Adrenal gland (tissue), 12 donors: Measurements from ENCODE around the gene KCNK10. TPM values are rescaled to one million over a fixed set of nuclear protein-coding genes. Genes with fewer than 3 reads are reported as not detected.

ENCODE experiments used
- DNase-seq, 7 donors: peaks; one replicate each; pipeline ENCODE4 v3.0.0-alpha.2; 2019 to 2020
- H3K27ac ChIP-seq, 5 donors: fragments of 200-600 bp; sonication (generic) in 4 of 5; 1 replicate in 3 of 5; 2 replicates in 2 of 5; pipeline versions ENCODE4 v1.5.1 to v1.8.0; 2016 to 2020; ENCODE audit warnings: mild to moderate bottlenecking in 1 of 5
- H3K27me3 ChIP-seq: fragments of 200-600 bp; 2 replicates; pipeline ENCODE4 v1.8.0; 2021
- H3K36me3 ChIP-seq, 2 donors: fragments of 200-600 bp; replicated peaks in 1 of 2; 1 replicate in 1 of 2; 2 replicates in 1 of 2; pipeline versions ENCODE4 v1.5.1 to v1.8.0; 2018 to 2022
- H3K4me1 ChIP-seq, 2 donors: fragments of 200-600 bp; replicated peaks in 1 of 2; 1 replicate in 1 of 2; 2 replicates in 1 of 2; pipeline versions ENCODE4 v1.5.1 to v1.8.0; 2018 to 2021
- H3K4me3 ChIP-seq, 4 donors: fragments of 200-600 bp; sonication (generic) in 3 of 4; one replicate each; pipeline ENCODE4 v1.5.1; 2016 to 2018
- H3K9me3 ChIP-seq, 3 donors: fragments of 200-600 bp; sonication (generic) in 1 of 3; replicated peaks in 1 of 3; 1 replicate in 2 of 3; 2 replicates in 1 of 3; pipeline versions ENCODE4 v1.5.1 to v1.8.0; 2016 to 2021
- POLR2A ChIP-seq, 2 donors: fragments of 450-650 bp; IDR thresholded peaks; one replicate each; pipeline ENCODE4 v1.6.1; 2017; ENCODE audit warnings: antibody characterized with exemption in 2 of 2, mild to moderate bottlenecking in 2 of 2, moderate library complexity in 1 of 2
- WGBS, 4 donors: extraction: QIAGEN DNeasy Blood & Tissue Kit in 2 of 4; methylation state at CpG; one replicate each; pipeline versions ENCODE4 v1.1.5 to v1.1.7; 2013 to 2017; 5-methylcytosine and 5-hydroxymethylcytosine counted together
- intact Hi-C, 2 donors: fragments of 100-400 bp; cut with DNase I; formaldehyde crosslinking; loops; one replicate each; pipeline versions ENCODE4 v1.14.1 to v1.15.0; 2022 to 2023
- polyA plus RNA-seq, 3 donors: library from polyadenylated mRNA; stranded (reverse); fragments of 200-250 nt in 2 of 3; fragments of 350-450 nt in 1 of 3; fragmentation: Illumina TruSeq in 1 of 3; extraction: RNeasy Lipid Tissue Mini Kit (QIAGEN cat#74804) in 1 of 3; gene quantifications; one replicate each; pipeline ENCODE4 v1.2.3, GENCODE V29; 2013 to 2014
- total RNA-seq, 9 donors: library from RNA; depleted of rRNA in 4 of 9; stranded (reverse); fragments of >200 nt in 4 of 9; fragments of 120-200 nt in 1 of 9; fragmentation: NEBNext Ultra II Directional in 1 of 9; extraction: Animal tissue kit (Norgen Biotek cat#: 25700) in 1 of 9; gene quantifications; one replicate each; pipeline versions ENCODE4 v1.1.0 to v1.2.4, GENCODE V29; 2013 to 2023
- TF ChIP-seq, protein P1 (sequence below), 6 experiments: fragments of 450-650 bp in 4 of 6; fragments of 200-600 bp in 2 of 6; sonication (generic) in 1 of 6; IDR thresholded peaks; 1 replicate in 5 of 6; 2 replicates in 1 of 6; pipeline versions ENCODE4 v1.5.1 to v1.8.0; 2016 to 2021; ENCODE audit warnings: antibody characterized with exemption in 6 of 6, mild to moderate bottlenecking in 2 of 6, moderate library complexity in 1 of 6
- donor health status: healthy with polysubstance abuse.
- donor health status: Bipolar disorder and iron deficiency.
- donor health status: DM: yes; HTN: yes; CAD: no.
- donor health status: DM: no; HTN: no; CAD: no.
- donor health status: DM: no; HTN: no; CAD: no.
- donor health status: DM: yes; HTN: yes; CAD: no.

Gene KCNK10
- total and polyA plus RNA-seq, 12 donors, result 0.03 to 1.1 (median 0.60) TPM; not detected in 7

DNA sequence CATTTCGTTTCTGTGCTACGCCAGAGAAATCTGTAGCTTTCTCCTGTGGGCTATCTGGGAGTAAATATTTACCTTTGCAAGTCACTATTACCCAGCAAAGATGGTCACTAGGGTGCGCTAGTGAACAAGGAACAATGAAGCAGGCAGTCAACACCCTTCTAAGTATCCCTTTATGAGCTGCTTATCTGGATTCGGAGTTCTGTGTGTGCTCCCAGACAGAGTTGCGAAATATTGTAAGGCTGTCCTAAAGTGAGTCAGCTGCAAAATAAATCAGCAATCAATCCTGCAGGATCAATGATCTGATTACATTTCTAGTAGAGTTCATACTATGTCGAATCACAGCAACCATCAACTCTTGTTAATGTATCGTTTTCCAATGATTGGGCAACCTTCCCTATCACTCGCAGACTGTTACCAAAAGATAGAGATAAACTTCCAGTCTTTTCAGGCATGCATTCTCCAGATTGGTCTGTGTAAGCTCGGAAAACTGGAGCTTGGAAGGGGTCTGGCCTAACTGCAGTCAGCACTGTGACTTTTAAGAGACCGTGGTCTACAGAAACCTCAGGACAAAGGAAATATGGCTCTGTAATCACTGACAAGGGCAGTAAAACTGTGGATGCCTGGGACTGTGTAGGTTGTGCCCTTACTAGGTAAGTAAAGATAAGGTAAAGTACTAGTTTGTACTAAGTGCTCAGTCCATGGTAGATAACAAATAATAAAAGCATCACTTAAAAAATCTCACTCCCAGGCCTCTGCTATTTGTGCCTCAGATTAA, 133.5 kb downstream of the KCNK10 start:
- H3K27me3 ChIP-seq, result peaks cover 13% of the 10 kb centered on the region
- peak; percentile 84 to 95 (median 87) for DNase-seq
- no peak for TF ChIP-seq POLR2A (IDR thresholded peaks at IDR 0.05)
- TF ChIP-seq, protein P1, sequence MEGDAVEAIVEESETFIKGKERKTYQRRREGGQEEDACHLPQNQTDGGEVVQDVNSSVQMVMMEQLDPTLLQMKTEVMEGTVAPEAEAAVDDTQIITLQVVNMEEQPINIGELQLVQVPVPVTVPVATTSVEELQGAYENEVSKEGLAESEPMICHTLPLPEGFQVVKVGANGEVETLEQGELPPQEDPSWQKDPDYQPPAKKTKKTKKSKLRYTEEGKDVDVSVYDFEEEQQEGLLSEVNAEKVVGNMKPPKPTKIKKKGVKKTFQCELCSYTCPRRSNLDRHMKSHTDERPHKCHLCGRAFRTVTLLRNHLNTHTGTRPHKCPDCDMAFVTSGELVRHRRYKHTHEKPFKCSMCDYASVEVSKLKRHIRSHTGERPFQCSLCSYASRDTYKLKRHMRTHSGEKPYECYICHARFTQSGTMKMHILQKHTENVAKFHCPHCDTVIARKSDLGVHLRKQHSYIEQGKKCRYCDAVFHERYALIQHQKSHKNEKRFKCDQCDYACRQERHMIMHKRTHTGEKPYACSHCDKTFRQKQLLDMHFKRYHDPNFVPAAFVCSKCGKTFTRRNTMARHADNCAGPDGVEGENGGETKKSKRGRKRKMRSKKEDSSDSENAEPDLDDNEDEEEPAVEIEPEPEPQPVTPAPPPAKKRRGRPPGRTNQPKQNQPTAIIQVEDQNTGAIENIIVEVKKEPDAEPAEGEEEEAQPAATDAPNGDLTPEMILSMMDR (IDR thresholded peaks at IDR 0.05), result peak; percentile 36 to 74 (median 68)
- H3K4me3 ChIP-seq, result peak overlapping the region in 1 of 4 donors; percentile 8
- intact Hi-C loops, result loop anchor here in 1 of 2 donors (10.0 kb wide), 1 partner anchor 365 kb away; the partner anchor contains the start of gene PTPN21
- no peak overlapping the region for H3K27ac ChIP-seq
- no peaks in the 10 kb centered on the region for H3K9me3 ChIP-seq
- WGBS, 4 donors, result 27 to 36% (median 27%) methylated on average over 10 of the region's 10 CpGs
- H3K4me1 ChIP-seq, result peaks cover 9 to 16% of the 10 kb centered on the region in 2 donors
- no peaks in the 10 kb centered on the region for H3K36me3 ChIP-seq

DNA sequence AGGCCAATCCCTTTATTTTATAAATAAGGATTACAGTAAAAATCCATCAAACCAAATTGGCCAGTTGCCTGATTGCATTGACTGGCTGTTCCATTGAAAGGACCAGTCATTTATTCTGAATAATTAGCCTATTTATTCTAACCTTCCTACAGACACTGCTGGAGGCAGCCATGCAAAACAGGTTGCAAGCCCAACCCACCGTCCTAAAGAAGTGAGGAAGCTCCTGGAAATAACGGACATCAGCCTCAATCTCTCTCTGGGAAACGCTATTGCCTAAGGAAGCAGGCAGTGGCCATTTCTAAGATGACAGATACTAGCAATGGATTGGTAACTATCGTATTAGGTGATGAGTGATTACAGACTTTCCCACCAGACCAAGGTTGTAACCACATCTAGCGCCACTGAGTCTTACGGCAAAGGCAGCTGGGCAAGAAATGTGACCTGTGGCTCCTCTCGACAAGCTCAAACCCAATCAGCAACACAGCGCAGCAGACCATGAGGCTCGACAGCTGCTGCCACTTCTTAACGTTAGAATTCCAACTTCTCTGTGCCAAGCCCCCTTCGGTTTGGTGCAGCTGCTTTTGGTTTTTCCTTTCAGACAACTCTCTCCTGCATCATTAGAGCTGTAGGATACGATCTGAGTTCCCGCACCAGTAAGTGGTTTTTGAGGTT, 134.2 kb downstream of the KCNK10 start:
- H3K9me3 ChIP-seq, result no peaks in the 10 kb centered on the region
- WGBS, 4 donors, result 4 to 14% (median 9%) methylated on average over 13 of the region's 13 CpGs
- H3K4me3 ChIP-seq, result peak overlapping the region in 1 of 4 donors; percentile 8
- peak in 2 of 7 donors; percentile 11 to 24 for DNase-seq
- no peaks in the 10 kb centered on the region for H3K36me3 ChIP-seq
- H3K27ac ChIP-seq, result no peak overlapping the region
- H3K4me1 ChIP-seq, result peaks cover 9 to 16% of the 10 kb centered on the region in 2 donors
- TF ChIP-seq, protein P1 (IDR thresholded peaks at IDR 0.05), result no peak
- no peak for TF ChIP-seq POLR2A (IDR thresholded peaks at IDR 0.05)
- H3K27me3 ChIP-seq, result peaks cover 7% of the 10 kb centered on the region
- intact Hi-C loops, result loop anchor here in 1 of 2 donors (10.0 kb wide), 1 partner anchor 366 kb away; the partner anchor contains the start of gene PTPN21

DNA sequence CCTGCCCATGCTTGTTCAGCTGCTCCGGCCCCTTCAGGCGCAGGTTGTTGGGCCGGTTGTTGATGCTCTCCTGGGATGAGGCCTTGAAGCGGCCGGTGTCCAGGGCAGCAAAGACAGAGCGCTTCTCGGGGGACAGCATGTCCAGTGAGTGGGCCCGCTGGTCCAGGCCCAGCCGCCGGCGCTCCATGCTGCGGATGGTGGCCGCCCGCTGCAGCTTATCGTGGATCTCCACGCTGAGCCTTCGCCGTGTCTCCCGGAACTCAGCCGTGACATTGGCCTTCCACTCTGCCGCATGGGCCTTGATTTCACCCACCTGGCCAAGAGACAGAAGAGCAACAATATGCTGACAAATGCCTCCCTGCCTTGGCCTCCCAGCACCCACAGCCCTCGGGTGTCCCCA, 137.2 kb downstream of the KCNK10 start:
- no peak for DNase-seq
- Histone ChIP-seq H3K9me3 (no peaks in the 10 kb centered on the region), H3K36me3 (no peaks in the 10 kb centered on the region), H3K4me3 (no peak overlapping the region), H3K27ac (no peak overlapping the region), H3K27me3 (no peaks in the 10 kb centered on the region), H3K4me1 (peaks cover 9 to 16% of the 10 kb centered on the region in 2 donors)
- intact Hi-C loops, result loop anchor here in 1 of 2 donors (10.0 kb wide), 1 partner anchor 369 kb away; the partner anchor contains the start of gene PTPN21
- 86 to 95% (median 91%) methylated on average over 9 to 22 of the region's 22 CpGs for WGBS, 4 donors
- no peak for TF ChIP-seq POLR2A (IDR thresholded peaks at IDR 0.05)
- TF ChIP-seq, protein P1 (IDR thresholded peaks at IDR 0.05), result no peak

DNA sequence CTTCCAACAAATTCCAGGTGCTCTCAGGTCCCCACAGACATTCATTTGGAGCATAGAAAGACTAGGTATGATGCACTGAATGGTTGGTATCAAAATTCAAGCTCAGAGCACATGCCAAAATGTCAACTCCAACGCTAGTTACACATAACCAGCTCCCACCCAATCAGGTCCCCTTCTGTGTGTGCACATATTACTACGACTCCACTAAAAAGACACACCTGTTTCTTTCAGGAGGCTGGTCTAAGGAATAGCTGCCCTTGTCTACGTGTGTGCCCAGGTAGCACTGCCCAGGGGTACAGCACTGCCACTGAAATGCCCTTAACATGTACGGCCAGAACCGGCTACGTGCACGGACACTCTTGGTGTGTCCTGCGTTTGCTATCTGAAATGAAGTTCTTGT, 138.1 kb downstream of the KCNK10 start:
- TF ChIP-seq POLR2A (IDR thresholded peaks at IDR 0.05), result no peak
- TF ChIP-seq, protein P1 (IDR thresholded peaks at IDR 0.05), result no peak
- intact Hi-C loops, result loop anchor here in 1 of 2 donors (10.0 kb wide), 1 partner anchor 370 kb away; the partner anchor contains the start of gene PTPN21

More for the DNA sequence above, 138.1 kb downstream of the KCNK10 start:
- H3K4me3 ChIP-seq, result no peak overlapping the region
- H3K4me1 ChIP-seq, result peaks cover 9 to 14% of the 10 kb centered on the region in 2 donors
- DNase-seq, result no peak
- no peaks in the 10 kb centered on the region for H3K36me3 ChIP-seq
- H3K27ac ChIP-seq, result no peak overlapping the region
- 81 to 90% (median 85%) methylated on average over 8 of the region's 8 CpGs for WGBS, 4 donors
- no peaks in the 10 kb centered on the region for H3K27me3 ChIP-seq
- no peaks in the 10 kb centered on the region for H3K9me3 ChIP-seq
